GM19438 (cell line): ENCODE data around the gene GAPT.
A peak's percentile ranks its signal among the peaks of the same experiment; 100 is the strongest.

Experiments used
- ATAC-seq: cut with Tn5 transposase; IDR thresholded peaks from one replicate; pipeline ENCODE4 v1.9.1; 2021; ENCODE audit warnings: low read depth; ENCODE audit not compliant: unreplicated experiment

GAPT gene

GRCh38 chr5:58460732-58461286 is 30.4 kb upstream of the GAPT start:
- peak; percentile 77 for ATAC-seq

GRCh38 chr5:58462154-58462553 is 29.1 kb upstream of the GAPT start:
- no peak for ATAC-seq

DNA sequence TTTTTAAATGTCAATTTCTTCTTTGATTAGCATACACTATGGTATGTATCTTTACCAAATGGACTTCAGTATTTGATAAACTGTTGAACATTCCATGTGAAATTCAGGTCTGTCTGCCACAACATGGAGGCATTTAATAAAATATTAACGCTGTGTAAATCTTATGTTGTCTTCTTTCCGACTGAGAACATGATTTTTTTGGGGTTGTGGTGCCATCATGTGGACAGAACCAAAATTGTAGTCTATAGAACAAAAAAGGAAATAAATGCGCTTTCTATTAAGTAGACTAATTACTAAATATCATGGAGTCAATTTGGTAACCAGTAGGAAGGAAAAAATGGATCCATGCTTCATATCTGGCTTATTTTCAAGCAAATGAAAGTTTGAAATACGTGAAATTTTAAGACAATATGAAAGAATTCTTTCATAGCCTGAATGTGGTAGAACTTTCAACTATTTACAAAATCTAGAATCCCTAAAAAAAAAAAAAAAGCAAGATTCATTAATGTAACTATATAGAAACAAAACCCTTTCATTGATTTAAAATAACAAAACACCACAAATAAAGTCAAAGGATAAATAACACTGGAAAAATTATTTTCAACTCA is 28.5 kb upstream of the GAPT start:
- no peak for ATAC-seq

GRCh38 chr5:58466939-58467338 is 24.3 kb upstream of the GAPT start:
- peak; percentile 99 for ATAC-seq

DNA sequence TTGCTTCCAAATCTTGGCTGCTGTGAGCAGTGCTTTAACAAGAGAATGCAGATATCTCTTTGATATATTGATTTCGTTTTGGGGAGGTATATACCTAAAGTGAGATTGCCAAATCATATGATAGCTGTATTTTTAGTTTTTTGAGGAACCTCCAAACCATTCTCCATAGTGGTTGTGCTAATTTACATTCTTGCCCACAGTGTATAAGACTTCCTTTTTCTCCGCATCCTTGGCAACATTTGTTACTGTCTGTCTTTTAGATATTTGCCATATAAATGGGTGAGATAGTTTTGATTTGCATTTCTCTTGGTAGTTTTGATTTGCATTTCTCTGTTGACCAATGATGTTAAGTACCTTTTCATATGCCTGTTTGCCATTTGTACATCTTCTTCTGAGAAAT is 21.3 kb upstream of the GAPT start:
- no peak for ATAC-seq

GRCh38 chr5:58475404-58475803 is 15.8 kb upstream of the GAPT start:
- no peak for ATAC-seq

DNA sequence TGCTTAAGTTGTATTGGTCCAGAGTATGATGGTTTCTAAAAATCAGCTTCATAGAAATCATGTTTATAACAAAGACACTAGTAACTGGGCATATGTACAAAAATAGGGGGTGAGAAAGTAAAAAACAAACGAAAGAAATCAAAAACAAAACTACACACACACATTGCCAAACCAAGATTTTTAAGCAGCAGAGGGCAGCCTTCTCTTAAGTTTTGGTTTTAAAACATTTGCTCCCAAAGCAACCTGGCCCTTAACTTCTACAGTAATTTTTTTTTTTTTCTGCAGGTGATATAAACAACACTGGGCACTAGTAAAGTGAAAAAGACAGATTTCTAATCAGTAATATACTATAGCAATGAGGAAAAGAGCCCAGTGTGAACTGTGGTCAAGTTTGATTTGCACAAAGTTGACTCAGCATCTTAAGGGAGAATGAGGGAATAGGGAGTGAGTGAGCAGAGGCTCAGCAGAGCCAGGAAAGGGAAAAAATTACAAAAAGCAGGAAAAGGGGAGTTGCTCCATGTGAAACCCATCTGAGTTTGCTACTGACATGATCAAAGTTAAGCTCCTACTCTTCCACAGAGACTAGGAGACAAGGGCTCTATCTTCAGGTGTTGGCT is 13.4 kb upstream of the GAPT start:
- ATAC-seq, result no peak

DNA sequence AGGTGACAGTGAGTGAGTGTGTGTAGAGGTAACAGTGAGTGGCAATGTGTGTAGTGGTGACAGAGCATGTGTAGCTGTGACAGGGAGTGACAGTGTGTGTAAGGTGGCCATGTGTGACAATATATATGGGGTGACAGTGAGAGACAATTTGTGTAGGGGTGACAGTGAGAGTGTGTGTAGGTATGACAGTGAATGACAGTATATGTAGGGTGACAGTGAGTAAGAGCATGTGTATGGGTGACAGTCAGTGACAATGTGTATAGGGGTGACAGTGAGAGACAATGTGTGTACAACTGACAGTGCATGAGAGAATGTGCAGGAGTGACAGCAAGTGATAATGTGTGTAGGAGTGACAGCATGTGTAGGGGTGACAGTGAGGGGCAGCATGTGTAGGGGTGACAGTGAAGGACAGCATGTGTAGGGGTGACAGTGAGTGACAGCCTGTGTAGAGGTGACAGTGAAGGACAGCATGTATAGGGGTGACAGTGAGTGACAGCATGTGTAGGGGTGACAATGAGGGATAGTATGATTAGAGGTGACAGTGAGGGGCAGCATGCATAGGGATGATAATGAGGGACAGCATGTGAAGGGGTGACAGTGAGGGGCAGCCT is 10.1 kb upstream of the GAPT start:
- ATAC-seq, result no peak

- ATAC-seq, result no peak
Observed at GRCh38 chr5:58481828-58482227, 9.4 kb upstream of the GAPT start.

DNA sequence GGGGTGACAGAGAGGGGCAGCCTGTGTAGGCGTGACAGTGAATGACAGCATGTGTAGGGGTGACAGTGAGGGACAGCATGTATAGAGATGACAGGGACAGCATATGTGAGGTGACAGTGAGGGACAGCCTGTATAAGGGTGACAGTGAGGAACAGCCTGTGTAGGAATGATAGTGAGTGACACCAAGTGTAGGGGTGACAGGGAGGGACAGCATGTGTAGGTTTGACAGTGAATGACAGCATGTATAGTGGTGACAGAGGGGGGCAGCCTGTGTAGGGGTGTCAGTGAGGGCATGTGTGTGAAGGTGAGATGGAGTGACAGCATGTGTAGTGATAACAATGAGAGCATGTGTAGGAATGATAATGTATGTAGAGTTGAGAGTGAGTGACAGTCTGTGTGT is 8.7 kb upstream of the GAPT start:
- ATAC-seq, result no peak

- no peak for ATAC-seq
Observed at GRCh38 chr5:58484505-58484904, 6.7 kb upstream of the GAPT start.

DNA sequence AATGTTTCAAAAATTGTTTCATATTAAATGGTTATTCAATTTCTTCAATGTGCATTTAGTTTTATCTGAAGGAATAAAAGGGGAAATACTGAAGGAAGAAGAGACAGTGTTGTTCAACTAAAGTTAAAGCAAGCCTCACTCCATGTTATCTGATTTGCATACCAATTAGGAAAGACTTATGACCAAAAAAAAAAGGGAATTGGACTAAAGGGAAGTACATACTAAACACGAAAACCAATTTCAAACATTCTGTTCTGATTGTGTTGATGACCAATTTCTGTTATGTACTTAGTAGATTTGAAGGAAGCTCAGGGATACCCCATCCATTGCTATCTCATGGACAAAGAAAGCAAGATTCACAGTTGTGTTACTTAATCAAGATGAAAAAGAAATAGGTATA is 4.9 kb upstream of the GAPT start:
- ATAC-seq, result no peak

DNA sequence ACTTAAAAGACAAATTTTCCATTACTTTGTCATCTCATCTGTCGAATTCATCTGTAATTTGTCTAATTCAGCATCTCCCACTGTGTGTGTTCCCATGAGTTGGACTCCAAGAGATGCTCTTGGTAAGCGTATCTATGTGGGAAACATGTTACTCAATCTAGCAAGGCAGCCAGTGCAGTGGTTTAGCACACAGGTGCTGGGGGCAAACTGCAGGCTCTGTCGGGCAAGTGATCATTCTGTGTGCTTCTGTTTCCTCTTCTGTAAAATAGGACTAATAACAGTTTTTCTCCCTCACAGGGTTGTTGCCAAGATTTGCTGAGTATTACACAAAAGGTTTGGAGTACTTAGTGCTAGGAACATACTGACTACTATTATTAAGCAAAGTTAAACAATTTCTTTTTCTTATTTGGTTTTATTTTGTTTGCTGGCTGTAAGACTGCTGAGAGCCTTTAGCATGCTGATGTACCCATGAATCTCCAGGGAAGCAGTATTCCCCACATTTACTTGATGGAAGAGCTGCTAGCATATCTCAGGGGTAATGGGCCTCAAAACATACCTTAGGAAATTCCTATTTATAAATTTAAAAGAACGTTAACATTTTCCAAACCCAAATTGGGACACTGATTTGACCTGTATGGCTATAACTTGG is 709 bp upstream of the GAPT start:
- no peak for ATAC-seq

GRCh38 chr5:58493141-58493540 is 1.9 kb downstream of the GAPT start:
- ATAC-seq, result no peak

DNA sequence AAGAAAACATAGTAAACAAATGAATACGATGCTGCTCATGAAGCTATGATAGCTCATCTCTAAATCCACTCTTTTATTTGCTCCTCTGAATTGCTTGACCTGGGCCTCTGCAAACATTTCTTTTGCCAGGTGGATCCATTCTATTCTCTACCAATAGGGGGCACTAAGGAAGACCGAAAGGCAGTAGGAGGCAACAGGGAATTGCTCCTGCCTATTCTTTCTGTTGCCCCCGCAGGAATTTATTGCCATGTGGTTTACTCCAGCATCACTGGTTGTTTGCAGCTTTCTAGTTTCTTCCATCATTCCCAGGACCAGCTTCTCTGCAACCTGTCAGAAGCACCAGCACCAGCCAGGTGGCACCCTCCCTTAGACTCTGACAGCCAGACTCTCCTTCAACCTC is 5.3 kb downstream of the GAPT start:
- no peak for ATAC-seq

GRCh38 chr5:58497386-58497785 is 6.2 kb downstream of the GAPT start:
- ATAC-seq, result no peak

DNA sequence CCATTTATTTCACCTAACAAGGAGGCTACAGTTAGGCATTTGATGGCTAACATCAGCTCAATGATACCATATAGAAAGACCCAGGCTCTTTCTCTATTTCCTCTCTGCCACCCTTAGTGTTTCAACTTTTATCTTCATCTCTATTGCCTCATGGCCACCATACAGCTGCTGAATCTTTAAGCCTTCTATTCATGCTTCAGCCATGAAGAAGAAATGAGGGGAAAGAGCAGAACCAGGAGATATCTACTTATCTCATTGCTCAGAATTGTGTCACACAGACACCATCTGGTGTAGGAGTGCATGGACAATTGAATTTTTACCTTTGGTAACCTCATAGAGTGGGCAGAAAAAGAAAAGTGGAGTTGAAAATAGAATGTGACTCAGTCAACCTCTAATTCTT is 6.7 kb downstream of the GAPT start:
- no peak for ATAC-seq

GRCh38 chr5:58498340-58498942 is 7.2 kb downstream of the GAPT start:
- ATAC-seq, result no peak

- no peak for ATAC-seq
Observed at GRCh38 chr5:58499231-58499630, 8.0 kb downstream of the GAPT start.

GRCh38 chr5:58499941-58500340 is 8.7 kb downstream of the GAPT start:
- ATAC-seq, result no peak

DNA sequence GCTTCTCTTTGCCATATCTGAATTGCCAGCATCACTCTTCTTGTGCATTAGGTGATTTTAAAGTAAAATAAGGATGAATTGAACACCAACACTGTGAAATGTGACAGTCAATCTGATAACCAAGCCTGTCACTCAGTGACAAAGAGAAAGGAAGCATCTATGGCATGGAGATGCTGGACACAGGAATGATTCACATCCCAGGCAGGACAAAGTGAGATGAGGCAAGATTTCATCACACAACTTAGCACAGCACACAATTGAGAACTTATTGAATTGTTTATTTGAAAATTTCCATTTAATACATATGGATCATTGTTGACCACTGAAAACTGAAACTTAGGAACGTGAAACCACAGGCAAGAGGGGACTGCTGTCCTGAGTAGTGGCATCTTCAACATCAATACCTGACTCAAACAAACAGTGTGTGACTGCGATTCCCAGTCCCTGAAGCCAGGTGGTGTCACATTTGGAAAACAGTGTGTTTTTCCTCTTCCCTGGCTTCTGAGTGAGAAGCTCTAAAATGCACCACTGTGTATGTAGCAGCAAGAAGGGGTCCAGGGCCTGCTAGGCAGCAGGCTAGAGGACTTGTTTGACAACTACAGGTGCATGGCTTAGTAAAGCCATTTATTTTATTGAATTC is 10.7 kb downstream of the GAPT start:
- ATAC-seq, result no peak
